Measurements from ENCODE around the gene SLC38A10.

DNA sequence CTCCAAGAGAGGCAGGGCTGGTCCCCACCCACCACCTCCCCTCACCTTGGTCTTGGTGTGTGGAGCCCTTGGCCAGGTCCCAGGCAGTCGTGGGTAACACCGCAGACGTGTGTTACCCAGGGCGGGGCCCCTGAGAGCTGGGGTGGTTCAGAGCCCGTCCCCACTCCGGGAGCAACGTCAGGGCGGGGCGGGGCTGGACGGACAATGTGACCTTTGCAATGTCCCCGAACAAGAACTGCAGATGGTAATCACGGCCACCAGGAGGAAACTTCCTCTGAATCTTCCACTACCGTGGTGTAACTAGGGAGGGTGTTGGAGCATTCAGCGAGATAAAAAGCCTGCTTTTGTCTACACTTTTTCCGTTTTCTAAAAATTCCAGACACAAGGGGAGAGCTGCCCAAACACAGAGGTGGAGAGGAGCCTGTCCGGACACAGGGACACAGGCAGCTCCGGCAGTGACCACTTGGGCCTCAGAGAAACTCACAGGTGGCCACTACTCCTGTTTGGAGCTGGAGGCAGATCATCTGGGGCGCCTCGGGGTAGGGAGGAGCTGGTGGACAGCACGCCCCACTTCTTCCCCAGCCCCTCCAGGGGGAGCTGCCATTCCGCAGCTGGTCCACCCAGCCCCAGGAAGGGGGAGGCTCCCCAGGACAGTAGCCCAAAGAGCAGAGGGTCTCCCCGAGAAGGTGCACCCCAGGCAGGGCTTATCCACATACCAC, 14.2 kb upstream of the SLC38A10 start:
- TF ChIP-seq POLR2A (IDR thresholded peaks at IDR 0.05; ENCODE audit: low read depth, low read length) (no peak), TCF3 (IDR thresholded peaks at IDR 0.05; ENCODE audit: borderline replicate concordance, insufficient read depth, low read depth, low read length) (no peak), ZNF24 (IDR thresholded peaks at IDR 0.05) (no peak), RBBP5 (conservative IDR thresholded peaks at IDR 0.05) (no peak), BHLHE40 (IDR thresholded peaks at IDR 0.05; ENCODE audit: borderline replicate concordance in 1 of 2, low read depth in 2 of 2, low read length in 1 of 2) (no peak), FOXK2 (IDR thresholded peaks at IDR 0.05) (no peak), NFYB (IDR thresholded peaks at IDR 0.05; ENCODE audit: insufficient read depth, low read depth, low read length) (no peak), HDAC2 (IDR thresholded peaks at IDR 0.05) (no peak), GABPA (IDR thresholded peaks at IDR 0.05; ENCODE audit: low read depth) (no peak), ZNF274 (IDR thresholded peaks at IDR 0.05; ENCODE audit: insufficient read depth, insufficient read length) (no peak), KDM1A (IDR thresholded peaks at IDR 0.05; ENCODE audit: borderline replicate concordance) (no peak), MTA3 (IDR thresholded peaks at IDR 0.05; ENCODE audit: borderline replicate concordance, low read length) (no peak), SP1 (IDR thresholded peaks at IDR 0.05; ENCODE audit: low read depth, low read length) (no peak)
- TF ChIP-seq, protein P1, sequence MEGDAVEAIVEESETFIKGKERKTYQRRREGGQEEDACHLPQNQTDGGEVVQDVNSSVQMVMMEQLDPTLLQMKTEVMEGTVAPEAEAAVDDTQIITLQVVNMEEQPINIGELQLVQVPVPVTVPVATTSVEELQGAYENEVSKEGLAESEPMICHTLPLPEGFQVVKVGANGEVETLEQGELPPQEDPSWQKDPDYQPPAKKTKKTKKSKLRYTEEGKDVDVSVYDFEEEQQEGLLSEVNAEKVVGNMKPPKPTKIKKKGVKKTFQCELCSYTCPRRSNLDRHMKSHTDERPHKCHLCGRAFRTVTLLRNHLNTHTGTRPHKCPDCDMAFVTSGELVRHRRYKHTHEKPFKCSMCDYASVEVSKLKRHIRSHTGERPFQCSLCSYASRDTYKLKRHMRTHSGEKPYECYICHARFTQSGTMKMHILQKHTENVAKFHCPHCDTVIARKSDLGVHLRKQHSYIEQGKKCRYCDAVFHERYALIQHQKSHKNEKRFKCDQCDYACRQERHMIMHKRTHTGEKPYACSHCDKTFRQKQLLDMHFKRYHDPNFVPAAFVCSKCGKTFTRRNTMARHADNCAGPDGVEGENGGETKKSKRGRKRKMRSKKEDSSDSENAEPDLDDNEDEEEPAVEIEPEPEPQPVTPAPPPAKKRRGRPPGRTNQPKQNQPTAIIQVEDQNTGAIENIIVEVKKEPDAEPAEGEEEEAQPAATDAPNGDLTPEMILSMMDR (IDR thresholded peaks at IDR 0.05 in 2 of 3, conservative IDR thresholded peaks at IDR 0.05 in 1 of 3; ENCODE audit: control insufficient read depth in 2 of 3, extremely low read depth in 1 of 3, insufficient read depth in 1 of 3, low read depth in 3 of 3, low read length in 3 of 3), result peak; percentile 4 to 9 (median 4); a peak in 1 of 6 replicates
